Activated naive CD8-positive, alpha-beta T cell treated with anti-CD3 and anti-CD28 coated beads, Interleukin-2, amount 50 U/mL, for 24 hours (primary cell): Measurements from ENCODE around the gene ADGRG7.

Source experiments
- ATAC-seq: fragments of 150-1000 bp; cut with Tn5 transposase; one replicate; pipeline ENCODE4 v1.10.0; 2021
- DNase-seq: peaks from one replicate; pipeline ENCODE4 v3.0.0; 2021
- H3K27ac Mint-ChIP-seq: one replicate; pipeline ENCODE4 v1.8.0; 2021; ENCODE audit warnings: mild to moderate bottlenecking, mixed read lengths
- H3K27me3 Mint-ChIP-seq: one replicate; pipeline ENCODE4 v1.8.0; 2021; ENCODE audit warnings: mixed read lengths
- H3K36me3 Mint-ChIP-seq: one replicate; pipeline ENCODE4 v1.8.0; 2021; ENCODE audit warnings: low read depth, mixed read lengths
- H3K4me1 Mint-ChIP-seq: one replicate; pipeline ENCODE4 v1.8.0; 2021; ENCODE audit warnings: mixed read lengths
- H3K4me3 Mint-ChIP-seq: one replicate; pipeline ENCODE4 v1.8.0; 2021; ENCODE audit warnings: mild to moderate bottlenecking, moderate library complexity, mixed read lengths
- H3K9me3 Mint-ChIP-seq: one replicate; pipeline ENCODE4 v1.8.0; 2021; ENCODE audit warnings: mixed read lengths

The ADGRG7 gene

DNA sequence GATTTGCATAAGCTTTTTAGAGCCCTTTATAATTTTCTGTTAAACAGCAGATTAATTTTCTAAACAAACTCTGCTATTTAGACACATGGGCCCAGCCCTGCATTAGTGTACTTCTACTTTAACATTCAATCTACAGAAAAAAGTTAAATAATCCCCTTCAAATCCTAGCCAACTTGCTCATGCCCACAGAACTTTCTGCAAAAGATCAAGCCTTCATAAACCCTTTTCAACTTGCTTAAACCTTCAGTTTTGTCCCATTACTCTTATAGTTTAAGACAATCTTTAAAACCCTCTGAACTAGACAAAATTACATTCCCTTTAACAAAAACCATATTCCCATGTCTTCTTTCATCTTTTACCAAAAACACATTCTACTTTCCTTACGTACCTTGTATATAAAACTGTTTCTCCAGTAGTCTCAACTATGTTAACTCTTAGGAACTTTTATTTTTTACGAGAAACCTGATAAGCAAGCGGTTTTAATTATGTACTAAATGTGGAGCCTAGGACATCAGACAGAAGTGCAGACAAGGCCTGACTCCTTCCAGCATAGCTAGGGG lies 25.2 kb upstream of the ADGRG7 start:
- H3K4me1 Mint-ChIP-seq: no peaks in the 10 kb centered on the region
- ATAC-seq: no peak
- no peak overlapping the region for H3K27ac Mint-ChIP-seq
- no peaks in the 10 kb centered on the region for H3K9me3 Mint-ChIP-seq
- DNase-seq: no peak
- no peak overlapping the region for H3K4me3 Mint-ChIP-seq
- no peaks in the 10 kb centered on the region for H3K27me3 Mint-ChIP-seq
- H3K36me3 Mint-ChIP-seq: no peaks in the 10 kb centered on the region

DNA sequence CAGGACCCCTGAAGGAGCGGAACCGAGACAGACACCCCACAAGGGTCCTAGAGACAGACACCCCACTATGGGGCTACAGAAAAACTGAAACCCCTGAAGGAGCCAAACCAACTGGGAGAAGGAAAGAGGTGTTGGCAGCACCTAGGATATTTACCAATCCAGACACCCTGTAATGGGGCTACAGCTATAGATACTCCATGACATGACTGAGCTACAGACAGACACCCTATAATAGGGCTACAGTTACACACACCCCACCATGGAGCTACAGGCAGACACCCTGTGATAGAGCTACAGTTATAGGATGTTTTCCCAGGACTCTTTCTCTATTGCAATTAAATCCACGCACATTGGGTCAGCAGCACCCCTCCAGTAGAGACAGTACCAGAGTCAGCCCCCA lies 22.6 kb upstream of the ADGRG7 start:
- Mint-ChIP-seq H3K36me3 (no peaks in the 10 kb centered on the region), H3K9me3 (no peaks in the 10 kb centered on the region), H3K4me1 (peaks cover 6% of the 10 kb centered on the region), H3K27ac (no peak overlapping the region), H3K27me3 (no peaks in the 10 kb centered on the region), H3K4me3 (no peak overlapping the region)
- no peak for DNase-seq
- no peak for ATAC-seq

DNA sequence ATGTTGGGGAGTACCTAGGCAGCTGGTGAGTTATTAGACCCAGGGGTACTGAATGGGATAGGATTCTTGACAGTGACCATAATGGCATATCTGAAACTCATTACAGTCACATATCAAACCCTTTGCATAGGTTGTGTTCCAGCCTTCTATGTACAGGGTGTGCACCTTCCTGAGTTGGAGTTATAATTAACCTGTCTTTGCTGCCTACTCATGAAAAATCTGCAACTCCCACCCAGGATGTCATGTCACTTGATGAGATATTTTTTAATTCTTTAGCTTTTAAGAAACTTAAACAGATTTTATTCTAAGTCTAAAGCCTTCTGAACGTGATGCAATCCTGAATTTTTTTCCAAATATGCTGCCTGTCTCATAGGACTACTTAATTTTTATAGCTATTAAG lies 21.1 kb upstream of the ADGRG7 start:
- Mint-ChIP-seq H3K36me3 (no peaks in the 10 kb centered on the region), H3K27ac (no peak overlapping the region), H3K4me1 (peaks cover 6% of the 10 kb centered on the region), H3K4me3 (no peak overlapping the region), H3K27me3 (no peaks in the 10 kb centered on the region), H3K9me3 (no peaks in the 10 kb centered on the region)
- DNase-seq: no peak
- ATAC-seq: no peak

DNA sequence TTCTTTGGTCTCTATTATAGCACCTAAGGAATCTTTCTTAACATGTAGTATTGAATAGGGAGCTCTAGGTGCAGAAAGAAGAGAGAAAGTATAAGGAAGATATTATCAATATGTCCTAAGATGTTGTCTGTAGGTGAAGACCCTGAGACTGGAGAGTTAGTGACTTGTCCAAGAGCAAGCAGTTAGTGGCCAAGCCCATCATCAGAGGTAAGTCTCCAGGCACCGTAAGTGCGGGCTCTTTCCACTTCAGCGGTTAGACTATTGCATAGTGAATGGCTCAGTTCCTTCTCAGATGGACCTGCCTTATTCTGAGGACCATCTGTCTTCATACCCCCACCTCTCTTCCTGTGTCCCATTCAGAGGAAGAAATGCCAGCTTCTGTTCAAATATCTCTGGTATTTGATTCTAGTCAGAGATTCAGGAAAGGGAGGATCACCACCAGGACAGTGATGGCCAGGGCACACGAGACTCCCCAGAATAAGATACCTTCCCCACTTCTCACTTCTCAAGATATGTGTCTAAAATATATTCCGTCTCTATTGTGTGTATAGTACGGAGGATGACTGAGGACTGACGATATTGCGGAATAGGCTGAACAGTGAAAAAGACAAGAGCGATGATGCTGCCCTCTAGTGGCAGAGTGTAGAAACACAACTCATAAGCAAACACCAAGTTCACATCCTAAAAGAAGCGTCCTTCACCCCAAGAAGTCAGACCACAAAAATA lies 19.1 kb upstream of the ADGRG7 start:
- Mint-ChIP-seq H3K4me3 (peak overlapping the region; percentile 32), H3K9me3 (no peaks in the 10 kb centered on the region), H3K27ac (no peak overlapping the region), H3K36me3 (no peaks in the 10 kb centered on the region), H3K27me3 (no peaks in the 10 kb centered on the region), H3K4me1 (peaks cover 6% of the 10 kb centered on the region)
- ATAC-seq (peak; percentile 80), DNase-seq (peak; percentile 59)

DNA sequence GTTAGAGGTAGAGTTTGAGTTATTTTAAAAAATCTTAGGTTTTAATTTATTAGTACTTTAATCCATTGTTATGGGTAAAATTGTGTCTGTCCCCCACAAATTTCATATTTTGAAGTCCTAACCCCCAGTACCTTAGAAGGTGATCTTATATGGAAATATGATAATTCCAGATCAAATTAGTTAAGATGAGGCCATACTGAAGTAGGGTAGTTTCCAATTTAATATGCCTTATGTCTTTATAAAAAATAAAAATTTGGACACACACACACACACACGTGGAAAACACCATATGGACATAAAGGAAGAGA lies 18.6 kb upstream of the ADGRG7 start:
- no peak for ATAC-seq
- H3K4me3 Mint-ChIP-seq: no peak overlapping the region
- H3K27me3 Mint-ChIP-seq: no peaks in the 10 kb centered on the region
- no peak for DNase-seq
- no peaks in the 10 kb centered on the region for H3K36me3 Mint-ChIP-seq
- no peak overlapping the region for H3K27ac Mint-ChIP-seq
- peaks cover 6% of the 10 kb centered on the region for H3K4me1 Mint-ChIP-seq
- H3K9me3 Mint-ChIP-seq: no peaks in the 10 kb centered on the region

DNA sequence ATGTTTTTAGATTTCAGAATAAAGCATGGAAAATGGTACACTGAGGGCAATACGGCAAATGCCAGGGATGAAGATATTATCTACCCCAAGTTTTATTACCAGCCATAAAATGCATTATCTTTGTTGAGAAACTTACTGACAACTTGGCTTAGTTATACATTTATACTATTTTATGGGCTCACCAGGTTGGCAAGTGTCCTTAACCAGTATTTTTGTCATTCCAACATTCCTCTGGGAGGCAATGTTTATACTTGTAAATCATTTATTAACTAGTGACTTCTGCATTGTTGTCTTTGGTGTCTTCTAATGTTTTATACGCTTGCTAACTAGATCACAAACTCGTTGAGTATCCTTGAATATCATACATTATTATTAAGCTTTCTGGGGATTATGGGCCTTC lies 18.0 kb upstream of the ADGRG7 start:
- Mint-ChIP-seq H3K27ac (no peak overlapping the region), H3K4me3 (no peak overlapping the region), H3K4me1 (peaks cover 6% of the 10 kb centered on the region), H3K36me3 (no peaks in the 10 kb centered on the region), H3K9me3 (no peaks in the 10 kb centered on the region), H3K27me3 (no peaks in the 10 kb centered on the region)
- DNase-seq: no peak
- ATAC-seq: no peak

DNA sequence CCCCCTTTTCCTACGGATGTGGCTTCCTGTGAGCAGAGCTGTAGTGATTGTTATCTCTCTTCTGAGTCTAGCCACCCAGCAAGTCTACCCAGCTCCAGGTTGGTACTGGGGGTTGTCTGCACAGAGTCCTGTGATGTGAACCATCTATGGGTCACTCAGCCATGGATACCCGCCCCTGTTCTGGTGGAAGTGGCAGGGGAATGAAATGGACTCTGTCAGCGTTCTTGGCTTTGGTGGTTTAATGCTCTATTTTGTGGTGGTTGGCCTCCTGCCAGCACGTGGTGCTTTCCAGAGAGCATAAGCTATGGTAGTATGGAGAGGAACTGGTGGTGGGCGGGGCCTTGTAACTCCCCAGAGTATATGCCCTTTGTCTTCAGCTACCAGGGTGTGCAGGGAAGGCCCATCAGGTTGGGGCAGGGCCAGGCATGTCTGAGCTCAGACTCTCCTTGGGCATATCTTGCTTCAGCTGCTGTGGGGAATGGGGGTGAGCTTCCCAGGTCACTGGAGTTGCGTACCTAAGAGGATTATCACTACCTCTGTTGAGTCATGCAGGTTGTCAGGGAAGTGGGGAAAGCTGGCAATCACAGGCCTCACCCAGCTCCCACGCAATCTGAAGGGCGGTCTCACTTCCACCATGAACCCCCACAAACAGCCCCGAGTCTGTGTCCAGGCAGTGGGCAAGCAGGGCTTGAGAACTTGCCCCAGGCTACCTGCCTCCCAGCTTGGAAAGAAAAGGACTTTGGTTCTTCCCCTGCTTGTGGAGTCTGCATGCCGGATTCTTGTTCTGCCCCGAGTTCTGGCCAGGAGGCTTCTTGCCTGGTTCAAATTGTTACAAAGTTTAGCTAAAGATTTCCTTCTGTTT lies 9.0 kb upstream of the ADGRG7 start:
- no peak for DNase-seq
- Mint-ChIP-seq H3K36me3 (no peaks in the 10 kb centered on the region), H3K27ac (no peak overlapping the region), H3K9me3 (peaks cover 4% of the 10 kb centered on the region), H3K27me3 (no peaks in the 10 kb centered on the region), H3K4me1 (peaks cover 20% of the 10 kb centered on the region), H3K4me3 (no peak overlapping the region)
- ATAC-seq: no peak

DNA sequence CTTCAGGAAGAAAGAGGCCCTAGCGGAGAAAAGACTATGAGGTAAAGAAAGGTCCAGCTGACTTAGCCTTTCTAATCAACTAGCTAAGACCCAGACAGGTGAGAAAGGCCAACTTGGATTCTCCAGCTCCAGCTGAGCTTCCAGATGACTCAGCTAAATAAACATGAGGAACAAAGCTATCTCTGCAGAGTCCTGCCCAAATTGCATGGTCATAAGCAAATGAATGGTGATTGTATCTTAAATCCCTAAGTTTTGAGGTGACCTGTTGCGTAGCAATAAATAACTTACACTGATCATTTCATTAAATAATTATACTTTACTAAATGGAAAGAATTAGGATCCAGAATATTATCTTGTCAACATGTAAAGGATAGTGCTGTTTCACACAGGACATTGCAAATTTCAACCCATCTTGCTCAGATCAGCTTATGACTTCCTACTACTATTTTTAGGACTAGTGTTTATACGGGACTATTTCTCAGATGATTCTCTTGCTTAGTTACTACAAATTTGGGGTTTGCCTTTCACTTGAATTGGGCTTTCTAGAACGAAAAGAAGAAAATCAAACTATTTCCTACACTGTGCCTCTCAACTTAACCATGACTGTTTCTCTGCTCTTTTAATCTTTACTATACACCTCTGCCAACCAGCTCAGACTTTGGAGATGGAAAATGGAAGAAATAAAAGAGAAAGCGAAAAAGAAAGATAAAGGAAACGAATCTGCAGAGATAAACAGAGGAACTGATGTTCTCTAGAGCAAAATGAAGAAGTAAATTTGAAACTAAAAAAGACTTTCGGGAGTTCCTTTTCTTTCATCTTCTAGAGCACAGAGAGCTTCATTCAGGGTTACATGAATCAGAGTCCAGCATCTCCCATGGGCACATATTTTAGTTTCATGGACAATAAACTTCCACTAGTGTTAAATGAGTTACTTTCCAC lies 6.6 kb upstream of the ADGRG7 start:
- H3K27ac Mint-ChIP-seq: peak overlapping the region; percentile 70
- peak; percentile 38 for ATAC-seq

DNA sequence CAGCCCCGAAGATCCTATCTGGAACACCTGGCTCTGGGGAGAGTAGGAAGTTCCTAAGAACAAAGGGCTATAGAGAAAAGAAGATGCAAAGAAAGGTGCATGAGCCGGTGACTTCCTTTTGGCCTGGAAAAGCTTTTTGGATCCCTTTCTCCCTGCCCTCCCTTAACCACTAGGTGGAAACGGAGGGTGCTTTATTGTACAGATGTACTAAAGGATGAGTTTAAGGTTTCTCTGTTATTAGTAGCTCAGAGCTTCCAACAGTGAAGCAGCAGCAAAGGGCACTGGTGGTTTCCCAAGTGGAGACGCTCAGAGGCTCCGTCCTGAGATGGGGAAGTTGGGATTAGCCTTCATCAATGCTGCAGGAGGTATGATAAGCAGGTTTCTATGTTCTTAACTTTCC lies 5.9 kb upstream of the ADGRG7 start:
- no peaks in the 10 kb centered on the region for H3K27me3 Mint-ChIP-seq
- H3K27ac Mint-ChIP-seq: peak overlapping the region; percentile 70
- no peaks in the 10 kb centered on the region for H3K36me3 Mint-ChIP-seq
- peaks cover 4% of the 10 kb centered on the region for H3K9me3 Mint-ChIP-seq
- ATAC-seq (peak; percentile 45), DNase-seq (no peak)
- H3K4me1 Mint-ChIP-seq: peaks cover 20% of the 10 kb centered on the region
- peak overlapping the region; percentile 39 for H3K4me3 Mint-ChIP-seq

More for the DNA sequence above, 6.6 kb upstream of the ADGRG7 start:
- peak overlapping the region; percentile 39 for H3K4me3 Mint-ChIP-seq
- H3K36me3 Mint-ChIP-seq: no peaks in the 10 kb centered on the region
- peaks cover 4% of the 10 kb centered on the region for H3K9me3 Mint-ChIP-seq
- peaks cover 20% of the 10 kb centered on the region for H3K4me1 Mint-ChIP-seq
- H3K27me3 Mint-ChIP-seq: no peaks in the 10 kb centered on the region
- DNase-seq: no peak

DNA sequence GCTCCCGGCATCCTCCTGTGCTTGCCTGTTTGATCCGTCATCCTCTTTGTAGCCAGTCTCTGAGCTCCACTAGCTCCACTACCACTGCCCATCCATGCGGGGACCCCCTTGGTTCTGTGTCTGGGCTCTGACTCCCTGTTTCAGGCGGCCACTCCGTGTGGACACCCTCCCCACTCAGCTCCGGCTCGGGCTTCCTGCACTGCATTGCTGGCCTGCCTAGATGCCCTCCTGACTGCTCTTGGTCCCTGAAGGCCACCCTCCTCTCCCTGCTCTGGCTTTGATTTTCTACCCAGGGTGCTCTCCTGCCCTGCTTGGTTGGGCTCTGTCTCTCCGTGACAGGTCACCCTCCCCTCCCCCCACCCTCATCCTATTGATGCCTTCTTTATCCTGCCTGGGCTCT lies 4.0 kb upstream of the ADGRG7 start:
- Mint-ChIP-seq H3K27ac (no peak overlapping the region), H3K4me1 (peaks cover 22% of the 10 kb centered on the region), H3K4me3 (no peak overlapping the region), H3K9me3 (no peaks in the 10 kb centered on the region), H3K27me3 (peaks cover 5% of the 10 kb centered on the region), H3K36me3 (no peaks in the 10 kb centered on the region)
- no peak for ATAC-seq
- DNase-seq: no peak

DNA sequence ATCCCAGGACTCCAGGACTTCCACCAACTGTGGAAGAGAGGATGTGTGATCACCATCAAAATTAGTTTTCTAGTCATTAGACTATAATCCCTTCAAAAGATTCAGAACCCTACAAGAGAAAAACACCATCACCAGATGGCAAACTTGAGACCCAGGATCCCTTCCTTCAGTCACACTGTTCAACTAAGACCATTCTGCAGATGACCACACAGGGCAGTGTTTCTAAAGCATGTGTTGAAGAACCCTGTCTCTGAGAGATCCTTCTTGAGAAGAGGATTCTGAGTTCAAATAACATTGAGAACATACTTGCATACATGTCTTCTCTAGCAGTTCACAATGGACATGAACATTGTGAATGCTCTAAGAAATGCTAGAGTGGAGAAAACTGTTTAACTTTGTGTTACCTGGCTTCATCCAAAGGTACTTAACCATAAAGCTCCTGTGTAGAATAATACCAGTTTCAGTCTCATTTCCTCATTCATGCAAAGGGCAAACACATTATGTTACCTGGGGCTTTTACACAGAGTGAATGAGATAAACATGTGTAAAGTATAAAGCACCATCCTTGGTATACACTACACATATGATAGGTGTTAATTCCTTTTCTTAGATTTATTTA lies 2.4 kb upstream of the ADGRG7 start:
- Mint-ChIP-seq H3K27me3 (peaks cover 12% of the 10 kb centered on the region), H3K36me3 (no peaks in the 10 kb centered on the region), H3K27ac (no peak overlapping the region), H3K4me3 (no peak overlapping the region), H3K4me1 (peaks cover 20% of the 10 kb centered on the region), H3K9me3 (no peaks in the 10 kb centered on the region)
- no peak for DNase-seq
- ATAC-seq: no peak

DNA sequence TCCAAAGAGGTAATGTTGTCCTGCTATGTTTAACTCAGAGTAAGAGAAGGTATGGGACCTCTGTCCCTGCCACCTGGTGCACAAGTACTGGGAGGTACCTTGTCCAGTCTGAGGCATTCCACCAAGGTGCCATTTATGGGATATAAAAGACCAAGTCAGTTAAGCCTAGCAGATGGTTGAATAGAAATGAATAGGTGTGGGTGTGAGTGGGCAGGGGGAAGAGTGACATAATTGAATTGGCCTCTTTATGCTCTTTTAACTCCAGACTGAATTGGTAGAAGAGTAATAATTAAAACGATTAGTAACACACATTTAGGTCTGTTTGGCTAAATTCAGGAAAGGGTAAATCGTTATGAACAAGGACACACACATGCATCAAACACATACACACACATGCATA lies 562 bp downstream of the ADGRG7 start:
- Mint-ChIP-seq H3K4me3 (no peak overlapping the region), H3K9me3 (no peaks in the 10 kb centered on the region), H3K27ac (no peak overlapping the region), H3K4me1 (peaks cover 4% of the 10 kb centered on the region), H3K27me3 (peaks cover 21% of the 10 kb centered on the region), H3K36me3 (no peaks in the 10 kb centered on the region)
- no peak for ATAC-seq
- DNase-seq: no peak

DNA sequence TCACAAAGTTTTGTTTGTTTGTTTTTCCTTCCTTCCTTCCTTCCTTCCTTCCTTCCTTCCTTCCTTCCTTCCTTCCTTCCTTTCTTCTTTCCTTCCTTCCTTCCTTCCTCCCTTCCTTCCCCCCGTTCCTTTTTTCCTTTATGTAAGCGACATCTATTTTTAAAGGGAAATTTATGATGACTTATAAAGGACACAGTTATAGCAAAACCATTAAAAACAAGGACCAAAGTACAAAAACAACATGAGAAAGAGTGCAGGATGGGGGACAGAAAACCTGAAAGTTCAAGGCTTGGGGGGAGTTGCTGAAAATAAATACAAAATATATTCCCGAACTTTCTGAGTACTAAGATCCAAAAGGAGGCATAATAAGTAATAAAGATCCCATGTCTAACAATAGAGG lies 1.8 kb downstream of the ADGRG7 start:
- Mint-ChIP-seq H3K36me3 (no peaks in the 10 kb centered on the region), H3K9me3 (no peaks in the 10 kb centered on the region), H3K27me3 (peaks cover 26% of the 10 kb centered on the region), H3K4me1 (peaks cover 4% of the 10 kb centered on the region), H3K4me3 (no peak overlapping the region), H3K27ac (no peak overlapping the region)
- ATAC-seq (no peak), DNase-seq (no peak)
